Astrocyte (in vitro differentiated cells and primary cell): Measurements from ENCODE around the gene FITM1. TPM values are rescaled to one million over a fixed set of nuclear protein-coding genes. Genes with fewer than 3 reads are reported as not detected.

Experiments used
- DNase-seq: peaks from one replicate; pipeline ENCODE4 v3.0.0-alpha.2; 2010; ENCODE audit warnings: low read depth
- FAIRE-seq: peaks from 2 replicates; lab custom pipeline; 2011; peaks lifted over from hg19 to GRCh38; lab: Jason Lieb, UNC
- H2AFZ ChIP-seq: 2 replicates; pipeline ENCODE4 v1.6.0; 2012; ENCODE audit warnings: low read depth, low read length, inconsistent platforms
- H3K27ac ChIP-seq: 2 replicates; pipeline ENCODE4 v1.5.1; 2011; ENCODE audit warnings: low read depth, low read length, inconsistent platforms
- H3K27me3 ChIP-seq: 2 replicates; pipeline ENCODE4 v1.6.0; 2011; ENCODE audit warnings: low read length, inconsistent platforms; ENCODE audit not compliant: insufficient read depth
- H3K36me3 ChIP-seq: 2 replicates; pipeline ENCODE4 v1.5.1; 2011; ENCODE audit warnings: low read length, inconsistent platforms; ENCODE audit not compliant: insufficient read depth
- H3K4me1 ChIP-seq: 2 replicates; pipeline ENCODE4 v1.5.1; 2011; ENCODE audit warnings: low read length, inconsistent platforms; ENCODE audit not compliant: insufficient read depth
- H3K4me2 ChIP-seq: 2 replicates; pipeline ENCODE4 v1.6.0; 2012; ENCODE audit warnings: low read length, inconsistent platforms
- H3K4me3 ChIP-seq: 2 replicates; pipeline ENCODE4 v1.5.1; 2011; ENCODE audit warnings: low read depth, mild to moderate bottlenecking, low read length, inconsistent platforms; ENCODE audit not compliant: insufficient read depth
- H3K79me2 ChIP-seq: 2 replicates; pipeline ENCODE4 v1.6.0; 2012; ENCODE audit warnings: mild to moderate bottlenecking, low read length, inconsistent platforms; ENCODE audit not compliant: insufficient read depth
- H3K9ac ChIP-seq: 2 replicates; pipeline ENCODE4 v1.6.0; 2012; ENCODE audit warnings: mild to moderate bottlenecking, low read length, inconsistent platforms
- H3K9me3 ChIP-seq: 2 replicates; pipeline ENCODE4 v1.5.1; 2012; ENCODE audit warnings: low read depth, mild to moderate bottlenecking, low read length, inconsistent platforms; ENCODE audit not compliant: insufficient read depth
- H4K20me1 ChIP-seq: 2 replicates; pipeline ENCODE4 v1.6.0; 2012; ENCODE audit warnings: low read length, inconsistent platforms; ENCODE audit not compliant: insufficient read depth
- H3K27ac Mint-ChIP-seq: one replicate; pipeline ENCODE4 v1.8.0; 2021; ENCODE audit warnings: mild to moderate bottlenecking, mixed read lengths; ENCODE audit not compliant: unreplicated experiment
- H3K27me3 Mint-ChIP-seq: one replicate; pipeline ENCODE4 v1.8.0; 2021; ENCODE audit warnings: low read depth, mixed read lengths; ENCODE audit not compliant: unreplicated experiment
- H3K36me3 Mint-ChIP-seq: one replicate; pipeline ENCODE4 v1.8.0; 2021; ENCODE audit warnings: low read depth, mixed read lengths; ENCODE audit not compliant: unreplicated experiment
- H3K4me1 Mint-ChIP-seq: one replicate; pipeline ENCODE4 v1.8.0; 2021; ENCODE audit warnings: low read depth, mixed read lengths; ENCODE audit not compliant: unreplicated experiment
- H3K4me3 Mint-ChIP-seq: one replicate; pipeline ENCODE4 v1.8.0; 2021; ENCODE audit warnings: mild to moderate bottlenecking, moderate library complexity, mixed read lengths; ENCODE audit not compliant: unreplicated experiment
- H3K9me3 Mint-ChIP-seq: one replicate; pipeline ENCODE4 v1.8.0; 2021; ENCODE audit warnings: mild to moderate bottlenecking, mixed read lengths; ENCODE audit not compliant: unreplicated experiment
- CTCF ChIP-seq: IDR thresholded peaks from 2 replicates; pipeline ENCODE4 v1.5.1; 2011; ENCODE audit warnings: low read depth, mild to moderate bottlenecking, inconsistent platforms, low read length, moderate library complexity; ENCODE audit not compliant: insufficient read depth
- EZH2 ChIP-seq: IDR thresholded peaks from 2 replicates; pipeline ENCODE4 v1.6.1; 2012; ENCODE audit warnings: mild to moderate bottlenecking, low read length, inconsistent platforms; ENCODE audit not compliant: insufficient read depth
- total RNA-seq: library from RNA; stranded (reverse); gene quantifications from 2 replicates; pipeline ENCODE4 v1.2.1, GENCODE V29; 2021

The FITM1 gene
- total RNA-seq, 1 donor from 2014 or later = 0.25 TPM

- DNase-seq (no peak), FAIRE-seq (no peak)
- no peaks in the 10 kb centered on the region for H3K9me3 ChIP-seq
- H3K4me3 ChIP-seq = no peak overlapping the region
- TF ChIP-seq EZH2 (no peak), CTCF (no peak)
- Mint-ChIP-seq H3K27me3 (no peaks in the 10 kb centered on the region), H3K36me3 (peaks cover 42% of the 10 kb centered on the region), H3K4me1 (peaks cover 6% of the 10 kb centered on the region), H3K4me3 (no peak overlapping the region), H3K9me3 (no peaks in the 10 kb centered on the region), H3K27ac (peak overlapping the region; percentile 26)
- H3K79me2 ChIP-seq = no peaks in the 10 kb centered on the region
- H3K27me3 ChIP-seq = no peaks in the 10 kb centered on the region
- H4K20me1 ChIP-seq = no peaks in the 10 kb centered on the region
- H3K27ac ChIP-seq = no peak overlapping the region
- no peak overlapping the region for H2AFZ ChIP-seq
- no peak overlapping the region for H3K9ac ChIP-seq
- H3K4me2 ChIP-seq = no peak overlapping the region
- no peaks in the 10 kb centered on the region for H3K36me3 ChIP-seq
- H3K4me1 ChIP-seq = peaks cover 6% of the 10 kb centered on the region
These were observed 31.3 kb upstream of the FITM1 start for GRCh38 chr14:24098927-24099813.

GRCh38 chr14:24100197-24100981 is 30.1 kb upstream of the FITM1 start:
- Mint-ChIP-seq H3K9me3 (no peaks in the 10 kb centered on the region), H3K4me1 (peaks cover 5% of the 10 kb centered on the region), H3K27ac (no peak overlapping the region), H3K36me3 (peaks cover 51% of the 10 kb centered on the region), H3K4me3 (no peak overlapping the region), H3K27me3 (no peaks in the 10 kb centered on the region)
- no peaks in the 10 kb centered on the region for H3K9me3 ChIP-seq
- no peak overlapping the region for H2AFZ ChIP-seq
- DNase-seq = no peak
- H3K79me2 ChIP-seq = no peaks in the 10 kb centered on the region
- no peak overlapping the region for H3K9ac ChIP-seq
- no peaks in the 10 kb centered on the region for H3K27me3 ChIP-seq
- no peaks in the 10 kb centered on the region for H4K20me1 ChIP-seq
- TF ChIP-seq EZH2 = no peak
- no peak for TF ChIP-seq CTCF
- no peaks in the 10 kb centered on the region for H3K4me1 ChIP-seq
- no peak overlapping the region for H3K4me2 ChIP-seq
- no peak for FAIRE-seq
- no peak overlapping the region for H3K4me3 ChIP-seq
- H3K27ac ChIP-seq = no peak overlapping the region
- no peaks in the 10 kb centered on the region for H3K36me3 ChIP-seq
